ENCODE measurements around the gene RASGRP3. TPM values are rescaled to one million over a fixed set of nuclear protein-coding genes. Genes with fewer than 3 reads are reported as not detected.

Gene RASGRP3
- total RNA-seq, 1 donor from 2014 or later: 7.8 TPM

DNA sequence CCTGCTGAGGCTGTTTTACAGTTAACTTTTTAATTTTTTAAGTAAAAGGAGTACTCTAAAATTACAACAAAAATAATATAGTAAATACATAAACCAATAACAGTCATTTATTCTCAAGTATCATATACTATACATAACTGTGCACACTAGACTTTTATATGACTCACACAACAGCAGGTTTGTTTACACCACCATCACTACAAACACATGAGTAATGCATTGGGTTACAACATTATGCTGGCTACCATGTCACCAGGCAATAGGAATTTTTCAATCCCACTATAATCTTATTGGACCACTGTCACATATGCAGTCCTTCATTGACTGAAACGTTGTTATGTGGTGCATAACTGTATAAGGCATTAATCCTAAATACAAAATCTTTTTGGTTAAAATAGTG is 42.5 kb downstream of the RASGRP3 start:
- no peak for DNase-seq (ENCODE audit: low read depth)

DNA sequence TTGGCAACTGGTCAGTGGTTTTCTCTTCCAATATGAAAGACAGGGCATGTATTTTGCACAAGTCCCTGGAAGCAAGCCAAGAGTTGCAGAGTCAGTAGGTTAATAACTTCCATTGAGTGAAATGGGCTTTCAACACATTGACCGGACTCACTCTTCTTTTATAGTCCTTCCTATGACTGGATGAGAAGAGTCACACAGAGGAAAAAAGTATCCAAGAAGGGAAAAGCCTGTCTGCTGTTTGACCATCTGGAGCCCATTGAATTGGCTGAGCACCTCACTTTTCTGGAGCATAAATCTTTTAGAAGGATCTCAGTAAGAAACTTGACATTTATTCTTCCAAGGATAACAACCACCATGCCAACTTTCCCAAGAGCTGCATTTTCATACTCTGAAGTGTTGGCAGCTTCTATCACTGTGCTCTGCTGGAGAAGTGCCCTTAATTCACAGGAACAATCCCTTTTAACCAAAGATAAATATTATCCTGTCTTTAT is 45.4 kb downstream of the RASGRP3 start:
- peak; percentile 49 for DNase-seq (ENCODE audit: low read depth)

DNA sequence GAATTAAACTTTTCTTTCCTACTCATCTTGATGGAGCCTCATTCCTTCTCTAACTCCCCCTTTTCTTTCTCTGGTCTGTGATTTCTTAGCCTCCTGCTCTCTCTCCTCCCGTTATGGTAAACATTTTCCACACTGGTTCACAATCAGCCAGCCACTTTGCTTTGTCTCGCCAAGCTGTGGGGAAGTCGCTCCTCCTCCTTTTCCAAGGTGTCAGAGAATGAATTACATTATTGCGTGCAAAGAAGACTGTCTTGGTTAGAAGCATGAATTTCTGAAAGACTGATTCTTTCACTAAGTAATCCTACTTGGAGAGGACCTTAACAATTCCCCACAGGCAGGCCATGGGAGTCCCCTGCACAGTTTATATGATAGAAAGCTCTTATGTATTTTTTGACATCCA is 46.1 kb downstream of the RASGRP3 start:
- DNase-seq (ENCODE audit: low read depth): no peak

GRCh38 chr2:33525666-33526065 is 49.2 kb downstream of the RASGRP3 start:
- DNase-seq (ENCODE audit: low read depth): no peak

DNA sequence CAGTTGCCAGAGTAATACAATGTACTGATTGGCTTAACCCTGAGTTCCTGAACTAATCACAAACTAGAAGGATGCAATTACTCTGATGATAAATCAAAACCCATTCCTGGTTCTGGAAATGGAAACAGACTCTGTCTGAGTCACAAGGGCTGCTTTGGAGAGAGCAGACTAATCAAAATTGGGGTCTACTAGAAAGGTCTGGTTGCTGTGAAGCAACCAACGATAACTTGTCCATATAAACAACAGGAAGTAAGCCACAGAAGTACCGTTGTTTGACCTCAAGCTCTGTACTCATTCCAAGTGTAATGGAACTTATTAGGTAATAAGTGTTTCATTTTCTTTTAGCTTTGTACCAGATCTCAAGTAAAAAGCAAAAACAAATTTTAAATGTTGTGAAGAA is 49.7 kb downstream of the RASGRP3 start:
- no peak for DNase-seq (ENCODE audit: low read depth)

DNA sequence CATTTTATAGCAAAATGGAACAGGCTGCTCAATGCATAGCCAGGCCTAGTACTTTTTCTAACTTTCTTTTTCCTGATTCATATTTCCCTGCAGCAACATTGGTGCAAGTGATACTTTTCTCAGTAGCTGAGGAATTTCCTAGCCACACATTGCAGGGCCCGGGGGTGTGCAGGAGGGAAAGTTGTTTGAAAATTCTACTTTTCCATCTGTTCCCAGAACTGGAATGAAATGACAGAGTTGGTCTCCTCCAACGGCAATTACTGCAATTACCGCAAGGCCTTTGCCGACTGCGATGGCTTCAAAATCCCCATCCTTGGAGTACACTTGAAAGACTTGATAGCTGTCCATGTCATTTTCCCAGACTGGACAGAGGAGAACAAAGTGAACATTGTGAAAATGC is 50.5 kb downstream of the RASGRP3 start:
- no peak for DNase-seq (ENCODE audit: low read depth)

- DNase-seq (ENCODE audit: low read depth): no peak
Observed at GRCh38 chr2:33528441-33528950, 52.0 kb downstream of the RASGRP3 start.

DNA sequence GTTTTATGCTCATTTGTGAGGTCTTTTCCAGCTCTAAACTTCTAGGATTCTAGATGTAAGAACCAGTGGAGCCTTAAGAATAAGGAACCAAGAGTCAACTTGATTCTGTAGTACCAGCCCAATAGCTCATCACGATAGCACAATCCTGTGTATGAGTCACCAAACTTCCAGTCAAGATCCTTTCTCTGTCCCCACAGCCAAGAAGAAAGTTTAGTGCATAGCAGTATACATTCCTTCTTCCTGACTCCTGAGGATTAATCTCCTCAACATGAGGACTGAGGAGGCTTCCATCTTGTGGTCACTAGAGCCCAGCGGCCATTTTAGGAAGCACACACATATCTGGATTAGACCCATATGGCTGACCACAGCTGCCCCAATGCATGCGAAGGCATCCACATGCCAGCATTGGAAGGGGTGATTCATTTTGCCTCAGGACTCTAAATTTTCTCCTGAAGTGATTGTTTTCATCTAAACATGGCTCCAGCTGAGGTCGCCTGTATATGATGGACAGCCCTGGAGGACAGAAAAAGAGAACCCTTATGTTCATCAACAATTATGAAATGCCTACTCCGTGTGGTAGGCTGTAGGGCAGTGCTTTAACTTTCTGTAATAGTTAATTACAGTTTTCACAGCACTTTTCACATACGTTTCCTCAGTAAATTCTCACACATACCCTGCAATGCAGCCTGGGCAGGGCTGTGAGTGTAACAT is 53.5 kb downstream of the RASGRP3 start:
- peak; percentile 84 for DNase-seq (ENCODE audit: low read depth)

DNA sequence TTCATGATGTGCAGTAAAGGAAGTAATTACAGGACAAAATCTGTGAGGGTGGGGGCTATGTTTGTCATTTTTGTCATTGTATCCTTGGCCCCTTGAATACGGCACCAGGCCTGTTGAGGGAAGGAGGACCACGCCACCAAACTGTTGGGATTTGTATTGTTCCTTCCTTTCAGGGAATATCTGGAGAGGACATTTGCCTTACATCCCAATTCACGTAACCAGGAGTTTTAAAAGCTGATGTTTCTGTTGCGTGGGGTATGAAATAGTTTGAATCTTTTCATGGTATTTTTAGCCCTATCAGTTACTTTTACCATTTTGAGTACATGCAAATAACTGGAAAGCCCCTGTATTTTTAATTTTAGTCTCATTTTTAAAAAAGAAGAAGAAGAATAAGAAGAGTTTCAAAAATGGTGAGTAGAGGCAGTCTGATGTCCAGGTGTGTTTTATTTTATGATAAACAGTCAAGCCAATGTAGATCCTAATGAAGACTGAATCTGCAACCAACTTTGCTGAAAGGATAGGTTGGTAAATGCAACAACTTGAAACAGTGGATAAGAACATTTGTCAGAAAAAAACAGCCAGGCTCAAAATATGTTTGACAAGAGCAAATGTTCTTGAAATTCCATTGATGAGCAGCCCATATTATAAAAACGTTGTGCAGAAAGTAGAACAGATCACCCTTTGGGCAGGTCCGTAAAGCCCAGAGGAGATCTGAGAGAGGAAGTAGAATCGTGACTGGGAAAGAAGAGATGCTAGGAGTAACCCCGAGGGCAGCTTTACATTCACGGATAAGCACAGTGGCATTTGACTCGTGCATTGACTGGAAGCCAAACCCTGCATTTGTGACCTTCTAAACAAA is 54.5 kb downstream of the RASGRP3 start:
- DNase-seq (ENCODE audit: low read depth): no peak

GRCh38 chr2:33531549-33532059 is 55.2 kb downstream of the RASGRP3 start:
- peak; percentile 97 for DNase-seq (ENCODE audit: low read depth)

DNA sequence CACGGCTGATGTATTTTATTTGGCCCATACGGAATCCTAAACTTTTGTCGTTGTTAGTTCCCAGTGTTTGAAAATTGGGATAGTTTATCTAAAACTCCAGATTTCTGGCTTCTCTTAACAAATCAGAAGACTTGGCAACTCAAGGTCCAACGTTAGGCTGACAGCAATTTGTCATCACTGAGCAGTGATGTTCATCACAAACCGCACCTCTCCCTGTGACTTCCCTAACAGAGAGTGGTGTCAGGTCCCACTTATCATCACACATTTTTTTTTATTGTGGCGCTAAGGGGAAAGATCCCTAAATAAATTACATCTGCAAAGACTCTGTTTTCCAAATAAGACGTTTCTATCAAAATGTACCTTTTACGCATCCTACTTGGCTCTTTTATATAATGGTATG is 55.7 kb downstream of the RASGRP3 start:
- no peak for DNase-seq (ENCODE audit: low read depth)

- no peak for DNase-seq (ENCODE audit: low read depth)
Observed at GRCh38 chr2:33532966-33533365, 56.5 kb downstream of the RASGRP3 start.

DNA sequence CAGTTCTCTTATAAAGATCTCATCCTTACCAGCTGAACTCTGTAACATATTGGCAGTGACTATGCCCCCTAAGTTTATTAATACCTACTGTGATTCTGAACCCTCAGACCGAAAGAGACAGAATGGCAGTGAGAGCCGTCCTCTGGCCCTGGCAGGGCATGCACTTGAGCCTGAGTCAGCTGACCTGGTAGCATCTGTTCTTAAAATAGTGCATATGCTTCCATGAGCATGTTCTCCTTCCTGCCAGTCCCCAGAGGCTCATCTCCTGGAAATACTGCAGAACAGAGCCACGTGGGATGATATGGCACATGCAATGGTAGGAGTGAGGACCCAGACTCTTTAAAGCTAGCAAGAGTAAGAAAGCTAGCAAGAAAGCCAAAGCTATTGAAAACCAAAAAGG is 59.0 kb downstream of the RASGRP3 start:
- DNase-seq (ENCODE audit: low read depth): peak; percentile 39

DNA sequence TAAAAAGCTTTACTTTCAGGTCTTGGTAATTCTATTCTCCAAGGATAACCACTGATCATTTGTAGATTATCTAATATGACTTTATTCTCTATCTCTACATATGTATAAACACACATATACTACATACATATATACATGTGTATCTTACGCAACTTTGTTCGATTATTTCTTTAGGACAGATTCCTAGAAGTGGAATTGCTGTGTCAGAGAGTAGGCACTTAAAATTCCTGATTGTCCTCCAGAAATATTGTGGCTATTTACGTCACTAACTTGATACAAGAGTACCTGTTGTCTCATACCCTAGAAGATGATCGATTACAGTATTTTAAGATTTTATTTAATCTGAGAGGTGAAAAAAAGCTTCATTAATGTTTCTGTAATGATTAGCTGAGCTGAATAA is 64.8 kb downstream of the RASGRP3 start:
- no peak for DNase-seq (ENCODE audit: low read depth)

DNA sequence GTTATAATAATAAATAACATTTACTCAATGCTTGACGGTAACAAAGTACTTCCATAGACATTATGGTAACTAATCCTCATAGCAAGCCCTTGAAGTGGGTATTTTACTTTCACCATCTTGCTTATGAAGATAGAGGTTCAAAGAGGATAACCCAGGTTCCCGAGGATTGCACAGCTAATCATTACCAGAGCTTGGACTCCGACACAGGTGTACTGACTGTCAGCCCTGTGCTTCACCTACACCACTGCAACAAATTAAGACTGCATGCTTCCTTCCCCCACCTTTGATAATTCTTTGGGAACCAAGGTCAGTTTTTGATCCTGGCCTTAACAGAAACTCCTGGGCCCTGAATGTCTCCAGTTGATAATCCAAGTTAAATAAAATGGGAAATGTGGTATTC is 73.8 kb downstream of the RASGRP3 start:
- no peak for DNase-seq (ENCODE audit: low read depth)

DNA sequence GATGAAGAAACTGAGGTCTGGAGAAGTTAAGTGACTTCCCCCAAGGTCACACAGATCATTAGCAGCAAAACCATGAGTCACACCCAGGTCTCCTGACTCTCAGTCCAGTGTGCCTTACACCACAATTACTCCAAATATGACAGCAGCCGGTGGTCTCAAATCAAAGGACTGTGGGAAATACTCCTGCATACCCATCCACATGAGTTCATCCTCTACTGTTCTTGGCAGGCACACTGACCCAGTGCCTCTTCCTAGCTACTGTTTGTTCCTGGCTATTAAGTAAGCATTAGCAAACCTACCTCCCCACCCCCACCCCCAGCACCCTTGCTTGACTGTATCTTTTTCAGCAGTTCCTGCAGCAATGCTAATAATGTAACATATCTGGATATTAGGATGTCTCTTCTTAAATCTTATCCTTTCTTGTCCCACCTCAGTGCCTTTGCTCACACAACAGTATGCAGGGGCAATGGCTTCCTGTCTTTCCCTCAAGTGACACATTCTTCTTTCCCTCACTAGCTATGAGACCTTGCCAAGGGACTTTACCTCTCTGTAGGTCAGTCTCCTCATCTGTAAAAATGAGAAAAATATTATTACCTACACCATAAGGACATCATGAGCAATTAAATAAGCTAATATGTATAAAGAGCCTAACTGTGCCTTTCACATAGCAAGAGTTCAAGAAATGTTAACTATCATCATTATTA is 76.5 kb downstream of the RASGRP3 start:
- DNase-seq (ENCODE audit: low read depth): peak; percentile 85

GRCh38 chr2:33555681-33556080 is 79.2 kb downstream of the RASGRP3 start:
- no peak for DNase-seq (ENCODE audit: low read depth)

DNA sequence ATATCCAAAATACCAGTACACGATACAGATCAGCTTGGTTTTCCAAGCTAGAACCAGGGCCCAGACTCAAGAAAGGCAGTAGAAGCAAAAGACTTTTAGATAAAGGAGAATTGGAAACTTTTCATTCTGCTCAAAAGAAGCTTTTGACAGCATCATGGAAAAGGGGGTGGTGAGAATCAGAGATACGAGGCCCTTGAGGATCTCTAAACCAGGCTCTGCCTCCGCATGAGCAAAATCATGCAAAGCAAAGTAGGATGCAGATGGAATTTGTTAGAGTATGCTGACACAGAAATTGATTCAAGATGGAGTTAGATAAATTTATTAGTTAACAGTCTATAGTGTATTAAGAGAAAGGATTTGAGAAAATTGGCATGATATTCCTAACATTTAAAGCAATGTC is 82.9 kb downstream of the RASGRP3 start:
- no peak for DNase-seq (ENCODE audit: low read depth)

GRCh38 chr2:33560017-33560416 is 83.6 kb downstream of the RASGRP3 start:
- no peak for DNase-seq (ENCODE audit: low read depth)

DNA sequence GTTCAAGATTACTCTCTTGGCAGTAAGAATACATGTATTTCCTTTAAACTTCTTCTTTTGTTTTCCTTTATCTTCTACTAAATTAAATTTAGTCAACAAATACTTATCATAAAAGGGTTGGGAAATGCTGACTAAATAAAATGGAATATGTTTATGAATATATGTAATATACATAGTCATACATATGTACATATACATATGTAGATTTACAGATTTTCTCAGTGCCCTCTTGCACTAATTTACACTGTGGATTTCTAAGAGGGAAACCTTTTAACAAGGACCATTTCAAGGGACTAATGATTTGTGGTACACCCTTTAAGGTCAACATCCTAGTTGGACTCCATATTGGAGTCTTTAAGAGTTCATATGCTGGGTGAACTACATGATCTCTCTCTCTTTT is 85.4 kb downstream of the RASGRP3 start:
- no peak for DNase-seq (ENCODE audit: low read depth)

DNA sequence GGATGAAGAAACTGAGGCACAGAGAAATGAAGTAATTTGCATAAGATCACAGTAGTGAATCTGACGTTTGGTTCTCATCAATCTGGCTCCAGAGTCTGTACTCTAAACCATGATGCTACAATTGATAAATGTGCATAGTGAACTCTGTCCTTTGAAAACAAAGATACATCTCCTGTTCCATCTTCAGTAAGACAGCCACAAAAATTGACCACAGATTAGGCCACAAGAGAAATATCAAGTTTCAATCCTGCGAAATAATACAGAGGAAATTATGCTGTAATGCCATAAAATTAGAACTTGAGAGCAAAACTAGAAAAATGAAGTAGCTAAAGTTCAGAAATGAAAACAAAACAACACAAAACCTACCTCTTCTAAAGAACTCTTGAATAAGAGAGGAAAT is 94.2 kb downstream of the RASGRP3 start:
- peak; percentile 64 for DNase-seq (ENCODE audit: low read depth)
